Measurements from ENCODE around the gene SMIM36.
A peak's percentile ranks its signal among the peaks of the same experiment; 100 is the strongest.
"Not testable (repeated sequence)": the region's sequence is repeated elsewhere in the genome, so short reads cannot be mapped to it uniquely, and the experiment has no call there.

SMIM36 gene

DNA sequence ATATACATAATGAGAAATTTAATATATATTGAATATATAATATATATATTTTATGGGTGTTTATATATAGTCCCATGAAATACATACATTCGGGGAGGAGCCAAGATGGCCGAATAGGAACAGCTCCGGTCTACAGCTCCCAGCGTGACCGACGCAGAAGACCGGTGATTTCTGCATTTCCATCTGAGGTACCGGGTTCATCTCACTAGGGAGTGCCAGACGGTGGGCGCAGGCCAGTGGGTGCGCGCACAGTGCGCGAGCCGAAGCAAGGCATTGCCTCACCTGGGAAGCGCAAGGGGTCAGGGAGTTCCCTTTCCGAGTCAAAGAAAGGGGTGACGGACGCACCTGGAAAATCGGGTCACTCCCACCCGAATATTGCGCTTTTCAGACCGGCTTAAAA is 9.6 kb downstream of the SMIM36 start:
- not testable (repeated sequence) for DNase-seq

DNA sequence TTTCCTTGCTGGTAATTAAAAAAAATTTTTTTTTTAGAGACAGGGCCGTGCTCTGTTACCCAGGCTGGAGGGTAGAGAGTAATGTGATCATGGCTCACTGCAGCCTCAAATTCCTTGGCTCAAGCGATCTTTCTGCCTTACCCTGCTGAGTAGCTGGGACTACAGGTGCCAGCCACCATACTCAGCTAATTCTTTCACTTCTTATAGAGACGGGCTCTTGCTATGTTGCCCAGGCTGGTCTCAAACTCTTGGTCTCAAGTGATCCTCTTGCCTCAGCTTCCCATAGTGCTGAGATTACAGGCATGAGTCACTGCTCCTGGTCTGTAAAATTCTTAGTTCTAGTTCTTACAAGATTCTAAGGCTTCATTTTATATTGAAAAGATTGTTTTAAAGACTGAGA is 11.1 kb downstream of the SMIM36 start:
- DNase-seq, result no peak

- no peak for DNase-seq
Observed at GRCh38 chr17:55496094-55496881, 15.0 kb downstream of the SMIM36 start.

- no peak for DNase-seq
Observed at GRCh38 chr17:55495239-55495638, 16.0 kb downstream of the SMIM36 start.

DNA sequence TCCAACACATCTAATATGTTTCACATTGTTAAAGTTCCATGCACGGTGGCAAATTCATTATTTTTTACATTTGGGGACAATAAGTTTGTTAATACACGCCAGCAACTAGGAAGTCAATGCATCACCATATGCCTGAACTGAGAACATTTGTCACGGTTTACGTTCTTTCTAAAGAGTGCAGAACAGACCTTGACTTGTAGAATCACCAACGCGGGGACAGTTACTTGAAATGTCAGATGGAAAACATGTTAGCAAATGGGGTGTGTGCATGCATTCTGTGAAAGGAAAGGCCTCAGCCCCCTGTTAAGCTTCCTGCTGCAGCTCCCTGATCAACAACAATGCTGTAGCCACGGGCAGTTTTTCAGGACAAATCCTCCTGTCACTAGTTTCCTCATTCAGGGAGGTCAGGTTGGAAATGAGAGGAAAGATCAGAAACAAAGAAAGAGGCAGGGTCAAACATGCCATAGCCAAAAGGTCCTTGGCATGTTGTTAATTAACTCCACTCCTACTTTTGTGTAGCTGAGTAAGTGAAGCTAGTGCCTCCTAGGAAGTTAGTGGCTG is 18.4 kb downstream of the SMIM36 start:
- no peak for DNase-seq

GRCh38 chr17:55490376-55490775 is 20.9 kb downstream of the SMIM36 start:
- peak in 1 of 2 donors; percentile 20 for DNase-seq

GRCh38 chr17:55487695-55488432 is 23.4 kb downstream of the SMIM36 start:
- DNase-seq, result no peak

DNA sequence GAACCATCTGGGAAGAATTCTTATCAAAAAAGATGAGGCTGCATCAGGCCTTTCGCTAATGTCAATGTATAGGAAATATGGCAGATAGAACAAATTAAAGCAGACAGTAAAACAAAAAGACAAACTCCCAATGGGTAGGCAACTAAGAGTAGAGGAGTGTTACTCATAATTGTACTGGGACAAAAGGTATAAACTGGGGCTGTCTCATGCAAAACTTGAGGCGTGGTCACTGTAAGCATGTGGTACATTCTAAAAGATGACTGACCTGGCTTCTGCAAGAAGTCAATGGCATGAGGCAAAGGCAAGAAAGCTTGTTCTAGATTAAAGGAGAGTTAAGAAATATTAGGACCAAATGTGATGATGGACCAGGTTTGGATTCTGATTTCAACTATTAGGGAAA is 26.7 kb downstream of the SMIM36 start:
- no peak for DNase-seq

DNA sequence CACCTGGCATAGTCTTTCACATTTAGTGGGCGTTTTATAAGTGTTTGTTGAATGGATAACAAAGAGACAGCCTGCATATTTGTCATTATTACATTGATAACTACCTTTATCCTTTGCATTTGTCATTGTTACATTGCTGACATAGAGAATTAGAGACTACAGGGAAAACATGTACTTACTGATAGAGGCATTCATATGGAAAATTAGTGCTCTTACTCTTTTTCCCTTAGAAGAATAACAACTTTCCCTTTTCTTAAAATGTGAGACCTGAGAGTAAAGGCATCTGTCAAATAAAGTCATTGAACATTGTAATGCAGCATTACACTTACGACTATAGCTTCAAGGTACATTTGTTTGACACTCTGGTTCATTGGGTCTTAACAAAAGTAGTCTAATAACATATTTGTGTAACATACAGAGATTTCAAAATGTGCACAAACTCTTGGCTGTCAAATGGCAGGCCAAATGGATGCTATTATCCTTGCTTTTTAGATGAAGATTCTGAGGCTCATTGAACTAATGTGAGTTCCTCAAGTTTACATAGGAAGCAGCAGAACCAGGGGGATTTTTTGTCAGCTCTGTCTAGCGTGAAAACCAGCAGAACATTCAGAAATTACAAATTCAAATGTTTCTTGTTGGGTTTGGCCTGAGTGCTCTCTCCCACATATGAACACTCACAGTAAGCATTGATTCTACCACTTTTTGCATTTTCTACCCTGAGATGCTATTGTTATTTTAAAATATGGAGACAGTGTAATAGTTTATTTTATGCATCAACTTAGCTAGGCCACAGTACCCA is 28.5 kb downstream of the SMIM36 start:
- DNase-seq, result no peak

- DNase-seq, result no peak
Observed at GRCh38 chr17:55480631-55481315, 30.5 kb downstream of the SMIM36 start.

- no peak for DNase-seq
Observed at GRCh38 chr17:55479903-55480302, 31.3 kb downstream of the SMIM36 start.

GRCh38 chr17:55478971-55479370 is 32.3 kb downstream of the SMIM36 start:
- DNase-seq, result no peak

- DNase-seq, result no peak
Observed at GRCh38 chr17:55466671-55467070, 44.6 kb downstream of the SMIM36 start.

DNA sequence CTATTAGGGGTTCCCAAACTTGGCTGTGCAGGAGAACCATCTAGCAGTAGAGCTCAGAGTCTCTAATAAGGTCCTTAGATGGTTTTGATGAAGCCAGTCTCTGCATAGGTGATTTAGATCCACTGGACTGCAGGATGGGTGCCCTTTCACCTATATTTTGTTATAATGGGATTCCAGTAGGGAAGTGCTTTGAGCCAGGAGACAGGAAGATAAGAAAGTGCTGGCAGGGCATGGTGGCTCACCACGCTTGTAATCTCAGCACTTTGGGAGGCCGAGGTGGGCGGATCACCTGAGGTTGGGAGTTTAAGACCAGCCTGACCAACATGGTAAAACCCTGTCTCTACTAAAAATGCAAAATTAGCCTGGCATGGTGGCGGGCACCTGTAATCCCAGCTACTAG is 45.5 kb downstream of the SMIM36 start:
- not testable (repeated sequence) for DNase-seq

DNA sequence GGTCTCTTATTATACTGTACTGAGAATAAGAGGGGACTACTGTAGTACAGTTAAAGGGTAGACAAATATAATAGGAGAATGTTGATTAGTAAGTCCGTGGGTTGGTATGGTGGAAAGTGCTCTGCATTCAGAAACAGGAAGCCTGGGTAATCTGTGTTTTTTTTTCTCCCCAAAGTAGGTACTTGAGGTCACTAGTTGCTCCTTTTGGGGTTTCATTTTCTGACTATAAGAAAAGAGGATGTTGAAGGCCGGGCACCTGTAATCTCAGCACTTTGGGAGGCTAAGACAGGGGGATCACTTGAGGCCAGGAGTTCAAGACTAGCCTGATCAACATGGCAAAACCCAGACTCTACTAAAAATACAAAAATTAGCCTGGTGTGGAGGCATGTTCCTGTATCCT is 47.7 kb downstream of the SMIM36 start:
- no peak for DNase-seq

GRCh38 chr17:55462711-55463110 is 48.5 kb downstream of the SMIM36 start:
- DNase-seq, result no peak

DNA sequence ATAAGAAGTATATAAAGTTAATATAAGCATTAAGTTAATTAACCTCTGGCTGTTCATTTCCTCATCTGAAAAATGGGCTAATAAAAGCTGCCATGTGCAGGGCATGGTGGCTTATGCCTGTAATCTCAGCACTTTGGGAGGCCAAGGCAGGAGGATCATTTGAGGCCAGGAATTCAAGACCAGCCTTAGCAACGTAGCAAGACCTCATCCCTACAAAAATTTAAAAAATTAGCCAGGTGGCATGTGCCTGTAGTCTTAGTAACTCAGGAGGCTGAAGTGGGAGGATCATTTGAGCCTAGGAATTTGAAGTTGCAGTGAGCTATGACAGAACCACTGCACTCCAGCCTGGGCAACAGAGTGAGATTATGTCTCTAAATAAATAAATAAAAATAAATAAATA is 49.0 kb downstream of the SMIM36 start:
- no peak for DNase-seq

- no peak for DNase-seq
Observed at GRCh38 chr17:55458978-55459377, 52.3 kb downstream of the SMIM36 start.

DNA sequence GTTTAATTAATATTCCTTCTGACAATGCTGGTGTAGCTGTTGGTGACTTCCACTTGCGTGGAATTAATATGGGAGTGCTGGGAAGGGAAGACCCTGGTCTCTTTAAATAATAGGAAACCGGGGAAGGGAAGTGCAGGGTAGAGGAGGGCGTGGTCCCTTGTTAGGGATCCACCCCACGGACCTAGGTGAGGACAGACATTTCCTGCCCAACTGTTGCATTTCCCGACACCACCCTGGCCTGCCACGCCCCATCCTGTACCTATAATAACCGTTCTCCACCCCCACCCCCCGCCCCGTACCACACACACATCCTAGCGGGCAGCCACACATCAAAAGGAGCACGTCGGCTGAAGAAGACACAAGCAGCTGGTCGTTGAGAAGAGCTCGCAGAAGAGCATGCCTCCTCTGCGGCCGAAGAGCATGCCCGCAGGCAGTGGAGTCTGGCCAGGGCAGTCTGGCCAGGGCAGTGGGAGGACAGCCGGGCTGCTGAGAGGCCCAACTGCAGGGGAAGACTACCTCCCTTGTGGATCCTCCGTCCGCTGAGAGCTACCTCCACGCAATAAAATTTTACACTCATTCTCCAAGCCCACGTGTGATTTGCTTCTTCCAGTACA is 52.9 kb downstream of the SMIM36 start:
- no peak for DNase-seq

GRCh38 chr17:55456307-55457240 is 54.7 kb downstream of the SMIM36 start:
- DNase-seq, result no peak

DNA sequence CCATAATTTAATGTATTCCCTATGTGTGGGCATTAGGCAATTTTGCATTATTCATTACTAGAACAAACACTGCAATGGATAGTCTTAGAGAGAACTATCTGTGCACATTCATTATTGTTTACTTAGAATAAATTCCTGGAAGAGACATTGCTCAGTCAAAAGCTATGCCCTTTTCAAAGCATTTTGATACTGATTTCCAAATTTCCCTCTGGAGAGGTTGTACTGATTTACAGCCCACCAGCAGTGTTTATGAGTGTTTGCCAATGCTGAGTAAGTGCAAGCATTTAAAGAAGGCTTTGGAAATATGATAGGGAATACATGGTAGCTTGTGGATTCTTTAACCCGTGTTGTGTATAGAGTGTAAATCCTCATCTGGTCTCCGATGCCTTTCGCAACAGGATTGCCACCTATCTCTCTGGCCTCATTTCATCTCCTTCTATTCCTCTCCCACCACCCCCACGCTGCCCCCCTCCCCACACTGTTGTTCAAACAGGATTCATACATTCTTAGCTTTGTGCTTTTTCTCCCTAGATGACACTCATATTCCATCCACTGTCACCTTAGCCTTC is 56.3 kb downstream of the SMIM36 start:
- DNase-seq, result no peak

All from hippocampal formation (tissue), 2 donors.